HCT116 (cell line): Measurements from ENCODE around the gene NCAPH2. TPM values are rescaled to one million over a fixed set of nuclear protein-coding genes. Genes with fewer than 3 reads are reported as not detected.

Experiments
- ATAC-seq: fragments of 200-7000 bp; cut with Tn5 transposase; 2 replicates; pipeline ENCODE4 v1.9.1; 2020; ENCODE audit warnings: mild to moderate bottlenecking, moderate library complexity
- BruUV-seq: library from RNA; stranded (reverse); fragments of 400-500 nt; replicated peaks from 2 replicates; lab custom pipeline; 2021; lab: Mats Ljungman, UMichigan
- CTCF ChIA-PET: fragments of 300-600 bp; sonication (Branson Sonifier 250); formaldehyde crosslinking; loops from one replicate; lab custom pipeline; 2021; ENCODE audit warnings: antibody characterized with exemption; lab: Charles Lee
- POLR2A ChIA-PET: fragments of 300-600, 350-600 bp; sonication (Branson Sonifier 250); formaldehyde crosslinking; loops from one replicate; lab custom pipeline; 2021; ENCODE audit warnings: antibody characterized with exemption; lab: Charles Lee
- RAD21 ChIA-PET, 2 experiments: fragments of 300-600 bp; sonication (Branson Sonifier 250); formaldehyde crosslinking; loops; one replicate each; lab custom pipeline; 2023; ENCODE audit warnings: low total read pairs in 2 of 2; ENCODE audit not compliant: uncharacterized antibody in 2 of 2, unreplicated experiment in 2 of 2, low non-redundant PET in 1 of 2; lab: Charles Lee
- DNase-seq: peaks from one replicate; pipeline ENCODE4 v3.0.0-alpha.2; 2010; ENCODE audit warnings: low read depth, low spot score
- H2AFZ ChIP-seq: fragments of 200-600 bp; shearing (Covaris generic), sonication (generic); 2 replicates; pipeline ENCODE4 v1.6.1; 2017; ENCODE audit warnings: low read depth, mixed run types, mixed read lengths, antibody characterized with exemption, low read length; ENCODE audit not compliant: poor library complexity, severe bottlenecking
- H3K27ac ChIP-seq: 2 replicates; pipeline ENCODE4 v1.5.1; 2012; ENCODE audit warnings: low read depth, low read length
- H3K27me3 ChIP-seq: fragments of 200-600 bp; sonication (generic); 2 replicates; pipeline ENCODE4 v1.6.1; 2016; ENCODE audit warnings: mixed run types, low read length, mixed read lengths; ENCODE audit not compliant: insufficient read depth
- H3K36me3 ChIP-seq, 2 experiments: fragments of 200-500 bp in 1 of 2; fragments of 200-600 bp in 1 of 2; sonication (Bioruptor generic) in 1 of 2; sonication (generic) in 1 of 2; 2 replicates each; pipeline versions ENCODE4 v1.5.1 to v1.6.1; 2014 to 2016; ENCODE audit warnings: low read length in 2 of 2, inconsistent platforms in 1 of 2, mixed read lengths in 1 of 2, mixed run types in 1 of 2; ENCODE audit not compliant: insufficient read depth in 2 of 2, control insufficient read depth in 1 of 2
- H3K4me1 ChIP-seq, 2 experiments: fragments of 200-600 bp in 1 of 2; sonication (generic) in 1 of 2; 2 replicates each; pipeline versions ENCODE4 v1.5.1 to v1.6.1; 2012 to 2017; ENCODE audit warnings: low read length in 2 of 2, inconsistent platforms in 1 of 2, mild to moderate bottlenecking in 1 of 2, mixed read lengths in 1 of 2, mixed run types in 1 of 2, moderate library complexity in 1 of 2; ENCODE audit not compliant: insufficient read depth in 2 of 2, control insufficient read depth in 1 of 2
- H3K4me2 ChIP-seq: fragments of 200-600 bp; sonication (generic); 2 replicates; pipeline ENCODE4 v1.6.1; 2017; ENCODE audit warnings: mixed run types, low read length, mixed read lengths
- H3K4me3 ChIP-seq, 2 experiments: fragments of 200-600 bp in 1 of 2; sonication (generic) in 1 of 2; replicated peaks in 1 of 2; 2 replicates each; pipeline ENCODE4 v1.5.1; 2011 to 2016; ENCODE audit warnings: low read length in 2 of 2, control low read depth in 1 of 2, low read depth in 1 of 2, mild to moderate bottlenecking in 1 of 2, mixed read lengths in 1 of 2, mixed run types in 1 of 2
- H3K79me2 ChIP-seq: fragments of 200-600 bp; sonication (generic); 2 replicates; pipeline ENCODE4 v1.6.1; 2017; ENCODE audit warnings: mild to moderate bottlenecking, mixed run types, low read length, moderate library complexity, mixed read lengths; ENCODE audit not compliant: insufficient read depth
- H3K9ac ChIP-seq: fragments of 200-600 bp; sonication (generic); 2 replicates; pipeline ENCODE4 v1.6.1; 2016; ENCODE audit warnings: low read length, mixed read lengths
- H3K9me2 ChIP-seq: fragments of 200-600 bp; sonication (generic), shearing (Covaris generic); 2 replicates; pipeline ENCODE4 v1.6.1; 2017; ENCODE audit warnings: mixed run types, mild to moderate bottlenecking, moderate library complexity; ENCODE audit not compliant: insufficient read depth
- H3K9me3 ChIP-seq, 2 experiments: fragments of 200-500 bp in 1 of 2; fragments of 200-600 bp in 1 of 2; sonication (Bioruptor generic) in 1 of 2; sonication (generic) in 1 of 2; 2 replicates each; pipeline ENCODE4 v1.6.1; 2014 to 2017; ENCODE audit warnings: low read length in 2 of 2, mixed read lengths in 2 of 2, inconsistent platforms in 1 of 2, low read depth in 1 of 2, mild to moderate bottlenecking in 1 of 2, mixed run types in 1 of 2, moderate library complexity in 1 of 2; ENCODE audit not compliant: control insufficient read depth in 1 of 2, insufficient read depth in 1 of 2
- H4K20me1 ChIP-seq: fragments of 200-600 bp; sonication (generic), shearing (Covaris generic); 2 replicates; pipeline ENCODE4 v1.6.1; 2017; ENCODE audit warnings: mixed run types, mild to moderate bottlenecking, moderate library complexity; ENCODE audit not compliant: insufficient read depth
- ATF3 ChIP-seq: IDR thresholded peaks from 2 replicates; pipeline ENCODE4 v1.6.1; 2012
- CEBPB ChIP-seq: IDR thresholded peaks from 2 replicates; pipeline ENCODE4 v1.6.1; 2012; ENCODE audit warnings: low read depth
- CTCF ChIP-seq, 3 experiments: fragments of 200-600 bp in 1 of 3; sonication (generic) in 1 of 3; IDR thresholded peaks in 2 of 3; conservative IDR thresholded peaks in 1 of 3; 2 replicates each; pipeline ENCODE4 v1.5.1; 2012 to 2017; ENCODE audit warnings: low read depth in 2 of 3, low read length in 2 of 3, antibody characterized with exemption in 1 of 3, borderline replicate concordance in 1 of 3, control low read depth in 1 of 3, mild to moderate bottlenecking in 1 of 3, mixed read lengths in 1 of 3, mixed run types in 1 of 3, moderate library complexity in 1 of 3; ENCODE audit not compliant: insufficient read depth in 1 of 3
- EZH2phosphoT487 ChIP-seq: fragments of 200-600 bp; IDR thresholded peaks from 2 replicates; pipeline ENCODE4 v1.6.1; 2018; ENCODE audit warnings: antibody characterized with exemption, borderline replicate concordance
- FOSL1 ChIP-seq: IDR thresholded peaks from 2 replicates; pipeline ENCODE4 v1.6.1; 2012; ENCODE audit warnings: low read depth
- SP1 ChIP-seq: IDR thresholded peaks from 2 replicates; pipeline ENCODE4 v1.6.1; 2012; ENCODE audit warnings: low read depth
- TCF7L2 ChIP-seq: IDR thresholded peaks from 2 replicates; pipeline ENCODE4 v1.7.0; 2011; ENCODE audit warnings: borderline replicate concordance, inconsistent platforms; ENCODE audit not compliant: insufficient read depth, insufficient read length; ENCODE audit errors: extremely low read depth
- ZBTB33 ChIP-seq: IDR thresholded peaks from 2 replicates; pipeline ENCODE4 v1.6.1; 2011; ENCODE audit warnings: mild to moderate bottlenecking, low read length, moderate library complexity; ENCODE audit not compliant: insufficient replicate concordance; ENCODE audit errors: extremely low read depth
- ZNF274 ChIP-seq: fragments of 200-500 bp; sonication (Bioruptor generic); IDR thresholded peaks from 2 replicates; pipeline ENCODE4 v1.6.1; 2014; ENCODE audit warnings: mild to moderate bottlenecking, low read depth, low read length, inconsistent platforms
- intact Hi-C: fragments of 100-400 bp; cut with micrococcal nuclease; formaldehyde crosslinking; loops from 2 replicates; pipeline ENCODE4 v1.10.0; 2022
- total RNA-seq: library from RNA; stranded (reverse); gene quantifications from one replicate; pipeline ENCODE4 v1.2.1, GENCODE V29; 2021; ENCODE audit not compliant: unreplicated experiment

NCAPH2 gene
- total RNA-seq, 1 experiment from 2014 or later: 99.1 TPM

GRCh38 chr22:50463188-50463900 is 44.7 kb upstream of the NCAPH2 start:
- ATAC-seq: no peak
- H2AFZ ChIP-seq: no peak overlapping the region
- H3K4me2 ChIP-seq: no peak overlapping the region
- no peak overlapping the region for H3K4me3 ChIP-seq
- RAD21 ChIA-PET: no interaction called here
- H3K79me2 ChIP-seq: no peaks in the 10 kb centered on the region; the same call in 1 of the 2 replicates
- CTCF ChIA-PET: no interaction called here
- no peaks in the 10 kb centered on the region for H3K4me1 ChIP-seq
- POLR2A ChIA-PET: no interaction called here
- H3K9me2 ChIP-seq: no peaks in the 10 kb centered on the region
- H3K27ac ChIP-seq: no peak overlapping the region
- H3K36me3 ChIP-seq: peaks cover 22 to 29% of the 10 kb centered on the region in 2 experiments; a peak in 3 of 4 replicates
- H3K9ac ChIP-seq: no peak overlapping the region
- H3K27me3 ChIP-seq: no peaks in the 10 kb centered on the region
- no peak for TF ChIP-seq ATF3
- no peak for TF ChIP-seq TCF7L2
- no peak for TF ChIP-seq ZNF274
- TF ChIP-seq CEBPB: no peak
- TF ChIP-seq FOSL1: no peak
- TF ChIP-seq CTCF (IDR thresholded peaks at IDR 0.05 in 2 of 3, conservative IDR thresholded peaks at IDR 0.05 in 1 of 3; ENCODE audit: borderline replicate concordance in 1 of 3, insufficient read depth in 1 of 3, low read depth in 2 of 3, low read length in 2 of 3): no peak
- TF ChIP-seq EZH2phosphoT487: no peak
- no peak for TF ChIP-seq SP1
- no peak for TF ChIP-seq ZBTB33
- DNase-seq: no peak
- BruUV-seq: no TSS peak
- intact Hi-C loops: no loop called here
- no peaks in the 10 kb centered on the region for H4K20me1 ChIP-seq
- H3K9me3 ChIP-seq: no peaks in the 10 kb centered on the region
